ENCODE data around the gene PLCXD1. TPM values are rescaled to one million over a fixed set of nuclear protein-coding genes. Genes with fewer than 3 reads are reported as not detected.

PLCXD1 gene
- total RNA-seq, 1 donor from 2014 or later = 52.4 TPM

- Mint-ChIP-seq H3K36me3 (ENCODE audit: low read depth) (peaks cover 12% of the 10 kb centered on the region), H3K4me1 (peaks cover 21% of the 10 kb centered on the region), H3K4me3 (no peak overlapping the region), H3K27me3 (ENCODE audit: low read depth) (no peaks in the 10 kb centered on the region), H3K9me3 (peaks cover 2% of the 10 kb centered on the region), H3K27ac (ENCODE audit: unreplicated experiment) (no peak overlapping the region)
- no peak for DNase-seq (ENCODE audit: low read depth, low spot score)
- no peak for TF ChIP-seq CTCF (conservative IDR thresholded peaks at IDR 0.05)
These were observed 65.0 kb downstream of the PLCXD1 start for GRCh38 chrX:346034-346813.

GRCh38 chrX:347351-348117, 66.4 kb downstream of the PLCXD1 start:
- Mint-ChIP-seq H3K9me3 (no peaks in the 10 kb centered on the region), H3K27me3 (ENCODE audit: low read depth) (no peaks in the 10 kb centered on the region), H3K4me1 (peaks cover 21% of the 10 kb centered on the region), H3K27ac (ENCODE audit: unreplicated experiment) (no peak overlapping the region), H3K36me3 (ENCODE audit: low read depth) (peaks cover 6% of the 10 kb centered on the region), H3K4me3 (no peak overlapping the region)
- TF ChIP-seq CTCF (conservative IDR thresholded peaks at IDR 0.05) = no peak
- DNase-seq (ENCODE audit: low read depth, low spot score) = no peak

GRCh38 chrX:348461-349117, 67.4 kb downstream of the PLCXD1 start:
- H3K27ac Mint-ChIP-seq (ENCODE audit: unreplicated experiment) = peak overlapping the region; percentile 94
- peaks cover 7% of the 10 kb centered on the region for H3K36me3 Mint-ChIP-seq (ENCODE audit: low read depth)

GRCh38 chrX:349196-349595, 68.0 kb downstream of the PLCXD1 start:
- peaks cover 21% of the 10 kb centered on the region for H3K4me1 Mint-ChIP-seq
- H3K36me3 Mint-ChIP-seq (ENCODE audit: low read depth) = peaks cover 7% of the 10 kb centered on the region
- H3K9me3 Mint-ChIP-seq = no peaks in the 10 kb centered on the region
- no peak for TF ChIP-seq CTCF (conservative IDR thresholded peaks at IDR 0.05)
- no peak for DNase-seq (ENCODE audit: low read depth, low spot score)
- H3K27me3 Mint-ChIP-seq (ENCODE audit: low read depth) = no peaks in the 10 kb centered on the region
- H3K4me3 Mint-ChIP-seq = peak overlapping the region; percentile 12
- peak overlapping the region; percentile 97 for H3K27ac Mint-ChIP-seq (ENCODE audit: unreplicated experiment)

More at GRCh38 chrX:348461-349117, 67.4 kb downstream of the PLCXD1 start:
- H3K4me1 Mint-ChIP-seq = peaks cover 21% of the 10 kb centered on the region
- H3K4me3 Mint-ChIP-seq = peak overlapping the region; percentile 12
- TF ChIP-seq CTCF (conservative IDR thresholded peaks at IDR 0.05) = no peak
- H3K27me3 Mint-ChIP-seq (ENCODE audit: low read depth) = no peaks in the 10 kb centered on the region
- no peak for DNase-seq (ENCODE audit: low read depth, low spot score)
- no peaks in the 10 kb centered on the region for H3K9me3 Mint-ChIP-seq

GRCh38 chrX:349702-350101, 68.5 kb downstream of the PLCXD1 start:
- Mint-ChIP-seq H3K27ac (ENCODE audit: unreplicated experiment) (peak overlapping the region; percentile 97), H3K4me1 (peaks cover 22% of the 10 kb centered on the region), H3K9me3 (no peaks in the 10 kb centered on the region), H3K36me3 (ENCODE audit: low read depth) (peaks cover 4% of the 10 kb centered on the region), H3K27me3 (ENCODE audit: low read depth) (no peaks in the 10 kb centered on the region), H3K4me3 (peak overlapping the region; percentile 12)
- no peak for DNase-seq (ENCODE audit: low read depth, low spot score)
- no peak for TF ChIP-seq CTCF (conservative IDR thresholded peaks at IDR 0.05)

Data from neural crest cell (in vitro differentiated cells).